DMS53 treated with DMSO at 0.1 percent for 48 hours (cell line): Measurements from ENCODE around the gene CKLF.

Source experiments
- DNase-seq: peaks from one replicate; lab custom pipeline; 2025; ENCODE audit not compliant: unreplicated experiment; lab: John Stamatoyannopoulos, UW

Gene CKLF

DNA sequence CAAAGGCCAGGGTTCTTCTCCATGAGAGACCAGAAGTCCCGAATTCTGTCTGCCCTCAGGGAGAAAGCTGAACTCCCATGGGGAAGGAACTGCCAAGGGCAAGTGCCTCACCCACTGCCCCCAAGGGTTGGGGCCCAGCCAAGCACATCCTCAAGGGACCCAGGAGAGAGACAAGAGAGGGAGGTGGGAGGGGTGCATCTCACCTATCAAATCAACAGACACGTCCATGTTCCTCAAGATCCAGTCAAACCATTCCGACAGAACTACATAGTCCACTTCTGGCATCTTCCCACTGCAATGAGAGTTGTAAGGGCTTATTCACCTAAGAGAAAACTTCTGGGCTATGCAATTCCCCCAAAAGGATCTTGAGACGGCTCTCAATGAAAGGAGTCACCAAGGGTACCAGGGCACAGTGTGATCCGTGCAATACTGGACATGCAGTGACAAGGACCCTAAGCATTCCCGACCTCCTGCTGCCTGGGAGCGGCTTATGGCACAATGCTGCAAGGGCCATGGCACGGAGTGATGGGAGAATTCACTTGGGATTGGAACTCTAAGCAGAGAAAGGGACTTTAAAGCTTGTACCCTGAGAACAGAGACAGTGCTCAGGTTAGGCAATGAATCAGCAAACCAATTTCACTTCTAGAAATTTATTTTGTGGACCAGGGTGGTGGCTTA, 34.7 kb upstream of the CKLF start:
- no peak for DNase-seq

DNA sequence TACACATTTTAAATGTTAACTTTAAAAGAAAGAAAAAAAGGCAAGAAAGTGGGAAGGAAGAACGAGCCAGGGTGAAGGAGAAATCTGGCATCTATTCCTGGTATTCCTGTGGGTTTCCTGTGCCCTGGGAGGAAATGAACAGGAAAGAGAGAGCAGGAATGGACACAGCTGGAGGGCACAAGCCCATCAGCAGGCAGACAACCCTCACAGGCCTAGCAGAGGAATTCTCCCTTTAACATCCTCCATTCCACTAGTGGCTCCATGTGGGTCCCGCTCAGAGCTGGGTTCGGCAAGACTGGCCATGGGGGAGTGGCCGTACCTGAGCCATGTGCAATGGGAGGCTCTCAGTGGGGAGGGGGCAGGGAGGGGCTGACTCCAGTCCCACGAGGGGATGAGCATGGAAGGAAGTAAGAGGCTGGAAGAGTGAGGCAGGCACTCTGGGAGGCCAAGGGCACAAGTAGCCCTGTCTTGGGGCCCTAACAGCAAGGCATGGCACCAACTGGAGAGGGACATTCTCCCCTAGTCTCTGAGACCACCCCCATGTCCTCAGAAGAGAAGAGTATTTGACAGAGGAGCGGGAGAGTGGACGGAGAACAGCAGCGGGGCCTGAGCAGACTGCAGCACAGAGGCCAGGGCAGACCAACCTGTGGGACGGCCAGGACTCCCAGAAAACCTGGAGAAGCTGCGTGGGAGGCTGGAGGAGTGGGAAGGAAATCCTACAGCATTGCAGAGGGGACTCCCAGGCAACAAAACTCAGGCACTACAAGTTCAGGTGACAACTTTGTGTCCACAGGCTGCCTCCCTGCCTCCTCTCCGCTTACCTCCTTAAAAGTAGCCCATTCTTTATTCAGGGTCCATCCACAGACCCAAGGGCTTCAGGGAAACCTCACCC, 32.6 kb upstream of the CKLF start:
- no peak for DNase-seq

DNA sequence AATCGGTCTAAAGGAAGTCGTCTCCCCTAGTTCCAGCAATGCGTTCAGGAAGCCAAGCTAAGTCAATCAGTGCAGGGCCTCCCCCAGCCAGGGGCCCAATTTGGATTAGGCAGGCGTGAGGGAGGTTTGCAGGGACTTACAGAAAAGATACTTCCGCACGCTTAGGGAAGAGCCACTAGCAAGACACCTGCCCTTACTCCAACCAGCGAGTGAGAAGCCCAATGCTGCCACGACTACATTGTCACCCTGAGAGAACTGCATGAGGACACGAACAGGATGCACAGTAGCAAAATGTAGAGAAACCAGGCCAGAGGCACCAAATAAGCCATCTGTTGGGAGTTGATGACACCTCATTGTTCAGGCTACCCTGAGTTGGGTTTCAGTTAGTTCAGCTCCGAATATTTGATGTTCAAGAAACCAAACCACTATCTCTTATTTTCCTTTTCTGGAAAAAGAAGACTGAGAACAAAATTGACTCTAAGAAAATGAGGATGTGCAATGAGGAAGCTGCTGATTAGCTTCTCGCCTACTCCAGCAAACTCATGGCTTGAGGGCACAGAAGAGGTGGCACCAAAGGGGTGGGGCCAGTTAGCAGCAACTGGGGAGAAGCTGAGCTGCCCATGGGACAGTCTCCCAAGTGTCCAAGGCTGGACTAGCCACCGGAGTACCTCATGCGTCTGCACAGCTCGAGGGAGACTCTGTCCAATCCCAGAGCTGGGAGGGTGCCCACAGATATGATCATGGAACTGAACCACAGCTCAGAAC, 31.8 kb upstream of the CKLF start:
- DNase-seq: no peak

DNA sequence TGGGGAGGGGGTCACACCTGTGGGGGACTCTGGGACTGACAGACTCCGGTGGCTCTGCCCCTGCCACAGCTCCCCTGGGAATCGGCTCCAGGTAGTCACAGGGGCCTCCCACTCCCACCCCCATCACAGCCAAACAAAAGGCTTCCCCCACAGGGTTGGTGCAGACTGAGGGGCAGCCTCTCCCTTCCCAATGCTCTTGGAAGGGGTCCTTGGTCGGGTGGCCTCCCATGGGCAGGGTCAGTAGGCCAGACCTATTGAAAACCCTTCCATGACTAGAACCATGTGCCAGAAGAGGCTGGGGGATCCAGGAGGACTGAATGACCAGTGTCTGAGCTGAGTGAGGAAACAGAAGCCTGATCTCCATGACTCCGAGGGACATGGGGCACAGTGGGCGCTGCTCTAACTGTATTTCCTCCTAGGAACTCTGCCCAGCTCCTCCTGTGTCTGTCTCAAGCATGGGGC, 31.1 kb upstream of the CKLF start:
- DNase-seq: no peak

GRCh38 chr16:66521951-66522771, 30.2 kb upstream of the CKLF start:
- no peak for DNase-seq

GRCh38 chr16:66522816-66523590, 29.4 kb upstream of the CKLF start:
- DNase-seq: no peak

DNA sequence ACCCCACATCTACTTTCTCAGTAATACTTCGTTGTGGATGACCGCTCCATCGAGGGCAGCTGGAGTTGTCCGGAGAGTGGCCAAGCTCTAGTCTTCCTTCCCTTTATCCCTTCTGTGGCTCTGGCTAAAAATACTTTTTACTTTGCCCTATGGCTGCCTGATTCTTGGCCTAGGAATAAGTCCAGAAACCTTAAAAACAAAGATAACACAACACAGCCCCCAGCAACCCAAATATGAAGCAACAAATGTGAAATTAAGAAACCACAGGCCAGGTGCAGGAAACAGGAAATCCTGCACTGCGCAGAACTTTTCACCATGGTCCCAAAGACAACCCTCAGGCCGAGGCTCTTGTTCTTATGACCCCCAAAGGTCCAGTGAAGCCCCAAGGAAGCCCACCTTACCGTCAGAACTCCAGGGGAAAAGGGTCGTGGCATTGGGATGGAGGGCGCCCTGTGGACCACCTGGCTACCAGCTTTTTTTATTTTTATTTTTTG, 28.5 kb upstream of the CKLF start:
- DNase-seq: no peak

DNA sequence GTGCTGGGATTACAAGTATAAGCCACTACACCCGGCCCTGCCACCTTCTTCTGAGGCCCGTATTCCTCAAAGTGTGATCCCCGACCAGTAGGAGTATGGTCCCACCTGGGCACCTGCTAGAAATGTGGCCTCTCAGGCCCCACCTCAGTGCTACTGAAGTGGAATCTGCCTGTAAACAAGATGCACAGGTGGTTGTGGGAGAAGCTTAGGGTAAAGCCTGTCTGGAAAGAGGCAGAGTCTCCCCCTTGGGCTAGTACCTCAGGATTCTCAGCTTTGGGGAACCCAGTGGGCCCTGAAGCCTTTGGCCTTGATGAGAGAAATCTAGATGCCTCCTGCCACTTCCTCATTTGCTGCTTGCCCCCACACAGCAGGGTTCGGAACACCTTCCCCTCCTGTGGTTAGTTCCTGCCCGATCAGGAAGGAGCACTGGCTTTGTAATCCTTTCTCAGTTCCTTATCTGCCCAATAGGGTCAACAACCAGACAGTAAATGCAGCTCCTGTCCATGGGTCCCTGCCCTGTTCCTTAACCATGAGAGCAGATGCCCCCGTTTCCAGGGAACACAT, 27.7 kb upstream of the CKLF start:
- no peak for DNase-seq

DNA sequence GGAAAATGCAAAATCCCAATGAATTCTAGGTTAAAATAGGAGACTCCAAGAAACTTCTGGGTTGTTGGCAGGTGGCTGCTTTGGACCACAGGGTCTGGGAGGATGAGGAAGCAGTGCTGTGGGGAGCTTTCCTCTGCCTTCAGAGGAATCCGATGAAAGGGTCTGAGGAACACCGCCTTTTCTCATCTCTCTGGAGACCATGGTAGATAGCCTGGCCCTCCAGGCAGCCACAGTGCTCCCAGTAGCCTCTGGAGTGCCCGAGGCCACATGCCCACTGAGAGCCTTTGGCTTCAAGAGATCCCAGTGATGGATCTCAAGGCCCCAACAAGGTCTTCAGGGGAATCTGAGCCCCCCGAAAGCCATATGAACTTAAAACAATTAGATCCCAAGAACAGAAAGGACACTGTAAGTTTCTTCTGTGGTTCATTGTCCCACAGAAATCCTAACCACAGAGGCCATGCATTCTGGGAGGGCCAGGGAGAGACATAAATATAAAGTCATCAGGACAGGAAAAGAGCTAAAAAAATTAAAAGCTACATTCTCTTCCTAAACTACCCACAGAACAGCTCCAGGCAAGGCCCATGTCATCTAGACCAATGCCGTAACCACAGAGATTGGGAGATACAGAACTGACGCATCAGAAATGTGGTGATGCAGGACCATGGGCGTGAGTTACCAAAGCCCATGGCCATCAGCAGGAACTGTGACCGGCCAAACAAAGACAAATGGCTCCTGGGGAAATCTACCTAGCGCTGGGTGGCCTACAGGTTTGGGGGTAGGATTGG, 26.8 kb upstream of the CKLF start:
- no peak for DNase-seq

- no peak for DNase-seq
Measured at GRCh38 chr16:66528294-66528693, 24.1 kb upstream of the CKLF start.

GRCh38 chr16:66529475-66529874, 22.9 kb upstream of the CKLF start:
- DNase-seq: no peak

DNA sequence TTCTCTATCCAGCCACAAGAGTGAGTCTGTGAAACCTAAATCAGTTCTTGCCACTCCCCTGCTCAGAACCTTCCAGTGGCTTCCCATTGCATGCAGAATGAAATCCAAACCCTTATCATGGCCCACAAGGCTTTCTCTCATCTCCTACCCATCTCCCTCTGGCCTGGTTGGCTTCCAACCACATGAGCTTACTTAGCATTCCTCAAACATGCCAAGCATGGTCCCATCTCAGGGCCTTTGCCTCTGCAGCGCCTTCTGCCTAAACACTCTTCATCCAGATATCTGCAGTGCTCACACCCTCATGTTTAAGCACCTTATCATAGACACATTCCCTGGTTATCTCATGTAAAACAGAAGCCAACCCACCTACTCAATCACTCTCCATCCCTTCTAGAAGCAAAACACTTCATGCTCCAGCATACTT, 18.0 kb upstream of the CKLF start:
- no peak for DNase-seq

- no peak for DNase-seq
Measured at GRCh38 chr16:66536525-66536924, 15.9 kb upstream of the CKLF start.

DNA sequence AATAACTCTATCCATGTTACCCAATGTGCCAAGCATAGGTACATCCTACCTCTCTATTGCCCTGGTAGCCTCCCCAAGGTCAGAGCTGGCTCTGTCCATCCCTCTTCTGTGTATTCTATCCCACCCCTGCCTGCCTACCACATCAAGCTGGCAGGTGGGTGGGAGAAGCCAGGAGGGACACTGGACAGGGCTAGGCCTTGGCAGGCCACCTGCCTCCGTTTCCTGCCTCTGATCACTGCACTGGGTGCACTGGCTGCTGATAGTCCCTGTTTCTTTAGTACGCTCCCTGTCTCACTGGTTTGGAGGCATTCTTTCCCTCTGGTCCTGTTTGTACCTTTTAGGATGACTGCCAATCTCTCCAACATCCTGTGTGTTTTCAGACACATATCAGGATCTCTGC, 15.1 kb upstream of the CKLF start:
- DNase-seq: no peak

GRCh38 chr16:66538910-66539309, 13.5 kb upstream of the CKLF start:
- DNase-seq: no peak

DNA sequence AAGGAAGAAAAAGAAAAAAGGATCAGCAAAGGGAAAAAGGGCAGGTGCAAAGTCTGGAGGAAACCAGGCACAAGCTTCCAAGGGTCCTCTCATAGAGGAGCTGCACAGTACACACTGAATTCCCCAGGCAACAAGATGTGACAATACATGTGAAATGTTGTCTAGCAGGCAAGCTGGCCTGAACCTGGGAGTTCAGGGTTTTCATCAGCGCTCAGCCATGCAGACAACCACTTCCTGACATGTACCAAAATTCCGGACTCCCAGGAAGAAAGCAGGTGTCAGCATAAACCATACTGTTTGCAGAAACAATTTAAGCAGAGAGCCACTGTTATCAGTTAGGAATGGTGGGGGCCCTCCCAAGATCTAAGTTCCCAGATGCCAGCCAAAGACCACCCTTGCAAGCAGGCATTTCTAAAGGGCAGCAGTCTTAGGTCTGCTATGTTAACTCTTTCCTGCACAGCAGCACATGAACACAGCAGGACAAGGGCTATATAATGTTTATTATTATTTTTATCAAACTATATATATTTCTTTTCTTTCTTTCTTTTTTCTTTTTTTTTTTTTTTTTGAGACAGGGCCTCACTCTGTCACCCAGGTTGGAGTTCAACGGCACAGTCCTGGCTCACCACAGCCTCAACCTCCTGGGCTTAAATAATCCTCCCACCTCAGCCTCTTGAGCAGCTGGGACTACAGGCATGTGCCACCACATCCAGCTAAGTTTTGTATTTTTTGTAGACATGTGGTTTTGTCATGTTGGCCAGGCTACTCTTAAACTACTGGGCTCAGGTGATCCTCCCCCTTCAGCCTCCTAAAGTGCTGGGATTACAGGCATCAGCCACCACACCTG, 12.5 kb upstream of the CKLF start:
- peak; percentile 3 for DNase-seq

DNA sequence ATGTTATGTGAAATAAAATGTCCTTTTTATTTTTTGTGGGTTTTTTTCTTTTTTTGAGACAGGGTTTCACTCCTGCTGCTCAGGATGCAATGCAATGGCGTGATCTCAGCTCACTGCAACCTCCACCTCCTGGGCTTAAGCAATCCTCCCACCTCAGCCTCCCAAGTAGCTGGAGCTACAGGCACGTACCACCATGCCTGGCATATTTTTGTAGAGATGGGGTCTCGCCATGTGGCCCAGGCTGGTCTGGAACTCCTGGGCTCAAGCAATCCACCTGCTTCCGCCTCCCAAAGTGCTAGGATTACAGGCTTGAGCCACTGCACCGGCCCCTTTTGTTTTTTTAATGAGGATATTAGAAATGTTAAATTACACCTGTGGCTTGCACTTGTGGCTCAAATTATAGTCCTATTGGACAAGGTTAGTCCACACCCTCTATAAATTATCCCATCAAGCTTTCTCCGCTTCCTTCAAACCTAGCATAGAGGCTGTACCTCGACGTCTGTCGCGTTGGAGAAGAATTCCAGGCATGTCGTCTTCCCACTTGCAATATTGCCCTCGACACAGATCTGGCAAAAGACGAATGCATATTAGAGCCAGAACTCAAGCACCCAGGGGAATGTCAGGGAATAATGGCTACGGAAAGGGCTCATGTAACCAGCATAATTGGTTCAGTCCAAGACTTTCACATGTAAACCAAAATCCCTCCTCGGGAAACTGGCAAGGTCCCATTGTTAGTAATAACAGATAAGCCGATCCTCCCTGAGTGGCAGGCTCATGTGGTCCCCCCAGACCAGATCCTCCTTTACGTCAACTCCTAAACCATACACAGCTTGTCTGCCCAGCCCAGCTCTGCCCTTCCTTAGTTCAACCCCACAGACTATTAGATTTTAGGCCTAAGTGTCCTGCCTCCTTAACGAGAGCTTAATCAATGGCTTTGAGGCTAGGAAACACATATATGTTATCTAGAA, 10.7 kb upstream of the CKLF start:
- no peak for DNase-seq
